Activated naive CD8-positive, alpha-beta T cell treated with anti-CD3 and anti-CD28 coated beads, Interleukin-2, amount 50 U/mL, for 24 hours (primary cell): ENCODE measurements around the gene ACIN1.
A peak's percentile ranks its signal among the peaks of the same experiment; 100 is the strongest.

Source experiments
- ATAC-seq: fragments of 150-1000 bp; cut with Tn5 transposase; one replicate; pipeline ENCODE4 v1.10.0; 2021
- DNase-seq: peaks from one replicate; pipeline ENCODE4 v3.0.0; 2021
- H3K27ac Mint-ChIP-seq: one replicate; pipeline ENCODE4 v1.8.0; 2021; ENCODE audit warnings: mild to moderate bottlenecking, mixed read lengths
- H3K27me3 Mint-ChIP-seq: one replicate; pipeline ENCODE4 v1.8.0; 2021; ENCODE audit warnings: mixed read lengths
- H3K36me3 Mint-ChIP-seq: one replicate; pipeline ENCODE4 v1.8.0; 2021; ENCODE audit warnings: low read depth, mixed read lengths
- H3K4me1 Mint-ChIP-seq: one replicate; pipeline ENCODE4 v1.8.0; 2021; ENCODE audit warnings: mixed read lengths
- H3K4me3 Mint-ChIP-seq: one replicate; pipeline ENCODE4 v1.8.0; 2021; ENCODE audit warnings: mild to moderate bottlenecking, moderate library complexity, mixed read lengths
- H3K9me3 Mint-ChIP-seq: one replicate; pipeline ENCODE4 v1.8.0; 2021; ENCODE audit warnings: mixed read lengths

ACIN1 gene

DNA sequence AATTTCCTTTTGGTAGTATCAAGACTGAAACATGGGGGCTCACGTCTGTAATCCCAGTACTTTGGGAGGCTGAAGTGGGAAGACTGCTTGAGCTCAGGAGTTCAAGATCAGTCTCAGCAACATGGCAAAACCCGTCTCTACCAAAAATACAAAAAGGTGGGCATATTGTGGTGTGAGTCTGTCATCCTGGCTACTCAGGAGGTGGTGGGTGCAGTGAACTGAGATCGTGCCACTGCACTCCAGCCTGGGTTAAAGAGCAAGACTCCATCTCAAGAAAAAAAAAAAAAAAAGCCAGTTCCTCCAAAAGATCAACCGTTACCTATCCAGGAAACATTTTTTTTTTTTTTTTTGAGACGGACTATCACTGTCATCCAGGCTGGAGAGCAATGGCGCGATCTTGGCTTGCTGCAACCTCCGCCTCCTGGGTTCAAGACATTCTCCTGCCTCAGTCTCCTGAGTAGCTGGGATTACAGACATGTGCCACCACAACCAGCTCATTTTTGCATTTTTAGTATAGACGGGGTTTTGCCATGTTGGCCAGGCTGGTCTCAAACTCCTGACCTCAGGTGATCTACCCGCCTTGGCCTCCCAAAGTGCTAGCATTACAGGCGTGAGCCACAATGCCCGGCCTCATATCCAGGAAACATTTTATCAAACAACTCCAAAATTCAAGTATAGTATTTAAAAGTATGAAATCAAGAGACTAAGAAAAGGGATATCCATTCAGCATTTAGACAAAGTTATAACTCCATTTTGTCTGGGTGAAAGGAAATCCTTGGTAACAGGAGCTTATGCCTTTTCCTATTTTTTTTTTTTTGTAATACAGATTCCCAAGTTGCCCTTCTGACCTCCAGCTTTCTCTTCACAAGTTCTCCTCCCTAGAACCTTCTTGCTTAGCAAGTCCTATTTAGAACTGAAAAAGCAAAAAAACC is 3.4 kb downstream of the ACIN1 start:
- Mint-ChIP-seq H3K4me3 (no peak overlapping the region), H3K27ac (peak overlapping the region; percentile 50), H3K27me3 (no peaks in the 10 kb centered on the region), H3K36me3 (peaks cover 45% of the 10 kb centered on the region), H3K9me3 (no peaks in the 10 kb centered on the region), H3K4me1 (peaks cover 45% of the 10 kb centered on the region)
- DNase-seq (no peak), ATAC-seq (no peak)

DNA sequence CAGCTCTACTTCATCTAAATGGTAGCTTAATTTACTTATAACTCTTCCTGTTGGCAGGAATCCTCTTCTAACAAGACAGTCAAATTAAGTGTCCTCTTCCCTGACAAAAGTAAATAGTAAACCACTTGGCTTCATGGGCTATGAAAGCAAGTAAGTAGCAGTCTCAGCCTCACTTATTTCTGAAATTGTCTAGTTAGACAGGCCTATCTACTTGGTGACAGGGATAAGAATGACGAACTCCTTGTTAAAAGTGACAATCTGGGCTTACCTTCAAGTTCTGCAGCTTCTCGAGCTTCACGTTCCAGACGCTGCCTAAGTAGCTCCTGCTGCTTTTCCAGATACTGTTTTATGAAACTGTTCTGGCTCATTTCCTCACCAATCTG is 4.7 kb downstream of the ACIN1 start:
- ATAC-seq (no peak), DNase-seq (no peak)
- no peaks in the 10 kb centered on the region for H3K9me3 Mint-ChIP-seq
- H3K27ac Mint-ChIP-seq = no peak overlapping the region
- no peaks in the 10 kb centered on the region for H3K27me3 Mint-ChIP-seq
- H3K4me1 Mint-ChIP-seq = peaks cover 56% of the 10 kb centered on the region
- H3K36me3 Mint-ChIP-seq = peaks cover 55% of the 10 kb centered on the region
- no peak overlapping the region for H3K4me3 Mint-ChIP-seq

DNA sequence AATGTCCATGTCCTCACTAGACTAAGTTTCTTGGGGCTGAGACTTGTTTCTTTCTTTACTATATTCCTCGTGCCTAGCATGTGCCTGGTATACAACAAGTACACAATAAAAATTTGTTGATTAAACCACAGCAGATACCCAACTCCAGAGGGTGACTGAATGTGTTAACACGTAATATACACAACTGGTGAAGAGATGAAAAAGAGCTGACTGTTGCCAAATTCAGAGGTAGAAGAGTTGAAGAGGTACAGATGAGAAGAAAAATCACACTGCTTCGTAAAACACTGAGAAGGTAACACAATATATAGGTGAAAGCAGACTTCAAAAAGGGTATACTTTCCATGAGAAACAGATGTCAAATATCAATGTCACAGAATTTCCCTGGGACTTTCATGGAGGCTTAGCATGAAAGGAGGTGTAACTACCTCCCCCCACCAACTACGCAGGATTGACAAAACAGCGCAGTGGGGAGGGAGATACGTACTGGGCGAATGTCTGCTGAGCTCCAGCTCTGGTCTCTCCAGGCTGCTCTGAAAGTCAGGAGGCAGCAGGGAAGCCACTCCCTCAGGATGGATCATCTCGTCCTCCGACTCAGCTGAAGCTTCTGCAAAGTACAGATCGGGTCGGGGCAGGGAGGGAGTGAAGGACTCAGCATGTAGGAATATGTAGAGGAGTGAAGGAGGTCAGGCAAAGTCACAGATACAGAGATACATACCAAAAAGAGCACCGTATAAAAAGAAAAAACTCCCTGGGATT is 5.3 kb downstream of the ACIN1 start:
- Mint-ChIP-seq H3K36me3 (peaks cover 58% of the 10 kb centered on the region), H3K9me3 (no peaks in the 10 kb centered on the region), H3K4me3 (no peak overlapping the region), H3K4me1 (peaks cover 61% of the 10 kb centered on the region), H3K27ac (no peak overlapping the region), H3K27me3 (no peaks in the 10 kb centered on the region)
- DNase-seq (no peak), ATAC-seq (no peak)

DNA sequence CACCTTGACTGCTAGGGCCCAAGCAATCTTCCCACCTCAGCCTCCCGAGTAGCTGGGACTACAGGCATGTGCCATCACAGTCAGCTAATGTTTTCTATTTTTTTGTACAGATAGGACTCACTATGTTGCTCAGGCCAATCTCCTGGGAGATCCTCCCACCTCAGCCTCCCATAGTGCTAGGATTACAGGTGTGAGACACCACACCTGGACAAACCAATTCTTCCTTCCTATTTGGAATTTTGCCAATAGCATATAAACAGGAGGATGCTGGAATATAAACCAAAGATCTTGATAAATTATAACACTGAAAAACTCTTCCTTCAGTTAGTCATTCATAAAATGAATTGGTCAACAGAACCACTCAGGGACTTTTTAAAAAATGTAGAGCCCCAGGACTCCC is 8.4 kb downstream of the ACIN1 start:
- no peak for DNase-seq
- Mint-ChIP-seq H3K4me3 (no peak overlapping the region), H3K36me3 (peaks cover 47% of the 10 kb centered on the region), H3K27me3 (no peaks in the 10 kb centered on the region), H3K27ac (peak overlapping the region; percentile 9), H3K4me1 (peaks cover 42% of the 10 kb centered on the region), H3K9me3 (no peaks in the 10 kb centered on the region)
- no peak for ATAC-seq

DNA sequence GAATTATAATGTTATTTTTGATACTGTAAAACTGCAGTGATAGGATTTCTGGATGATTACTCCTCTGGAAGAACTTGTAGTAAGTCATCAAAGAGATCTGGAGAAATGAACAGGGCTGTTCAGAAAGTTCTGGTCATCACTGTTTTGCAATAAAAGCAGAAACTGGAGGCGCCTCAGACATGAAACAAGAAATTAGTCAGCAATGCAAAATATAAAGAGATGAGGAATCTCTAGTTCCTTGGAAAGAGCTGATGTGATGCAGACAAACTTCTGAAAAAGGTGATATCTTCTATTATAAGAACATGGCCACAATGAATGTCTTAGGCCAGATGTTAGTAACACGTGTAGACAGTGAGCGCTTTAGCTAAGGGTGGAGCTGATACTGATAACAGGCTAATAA is 9.5 kb downstream of the ACIN1 start:
- Mint-ChIP-seq H3K36me3 (peaks cover 53% of the 10 kb centered on the region), H3K4me3 (no peak overlapping the region), H3K9me3 (no peaks in the 10 kb centered on the region), H3K27me3 (no peaks in the 10 kb centered on the region), H3K4me1 (peaks cover 40% of the 10 kb centered on the region), H3K27ac (peak overlapping the region; percentile 17)
- ATAC-seq (peak; percentile 61), DNase-seq (no peak)

DNA sequence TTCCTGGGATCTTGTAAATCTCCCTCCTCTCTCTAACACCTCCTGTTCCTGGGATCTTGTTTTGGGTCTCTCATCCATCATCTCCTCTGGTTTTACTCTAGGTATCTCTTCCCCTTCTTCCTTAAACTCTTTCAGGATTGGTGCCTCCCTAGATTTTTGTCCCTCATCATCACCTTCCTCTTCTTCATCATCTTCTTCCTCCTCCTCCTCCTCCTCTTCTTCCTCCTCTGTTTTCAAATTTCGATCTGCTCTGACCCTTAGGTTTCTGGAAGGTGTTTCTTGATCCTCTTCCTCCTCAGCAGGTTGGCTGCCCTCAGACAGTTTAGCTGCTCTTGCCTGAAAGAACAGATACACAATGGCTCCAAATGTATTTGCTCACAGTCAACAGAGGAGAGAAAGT is 14.5 kb downstream of the ACIN1 start:
- H3K9me3 Mint-ChIP-seq = no peaks in the 10 kb centered on the region
- DNase-seq = no peak

DNA sequence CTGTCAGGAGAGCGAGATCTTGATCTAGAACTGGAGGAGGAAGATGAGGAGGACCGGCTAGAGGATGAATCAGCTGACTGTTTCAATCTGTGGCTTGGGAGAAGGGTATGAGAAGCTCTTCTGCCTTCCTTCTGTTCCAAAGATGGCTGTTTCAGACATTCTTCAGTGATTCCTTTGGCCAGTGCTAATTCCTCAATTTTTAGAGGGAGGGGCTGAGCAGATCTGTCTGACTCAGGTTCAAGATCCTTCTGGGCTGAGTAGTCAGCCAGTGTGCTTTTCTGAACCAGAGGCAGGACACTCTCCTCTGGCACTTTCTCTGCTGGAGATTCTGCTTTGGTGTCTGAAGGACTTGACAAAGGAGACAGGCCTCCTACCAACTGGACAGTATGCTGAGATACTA is 15.2 kb downstream of the ACIN1 start:
- H3K27me3 Mint-ChIP-seq = no peaks in the 10 kb centered on the region
- peaks cover 54% of the 10 kb centered on the region for H3K36me3 Mint-ChIP-seq
- ATAC-seq (no peak), DNase-seq (no peak)
- H3K4me3 Mint-ChIP-seq = no peak overlapping the region
- H3K4me1 Mint-ChIP-seq = peaks cover 6% of the 10 kb centered on the region
- no peaks in the 10 kb centered on the region for H3K9me3 Mint-ChIP-seq
- peak overlapping the region; percentile 8 for H3K27ac Mint-ChIP-seq

More for the DNA sequence above, 14.5 kb downstream of the ACIN1 start:
- no peak for ATAC-seq
- no peak overlapping the region for H3K4me3 Mint-ChIP-seq
- H3K4me1 Mint-ChIP-seq = peaks cover 13% of the 10 kb centered on the region
- H3K27ac Mint-ChIP-seq = peak overlapping the region; percentile 8
- H3K27me3 Mint-ChIP-seq = no peaks in the 10 kb centered on the region
- peaks cover 54% of the 10 kb centered on the region for H3K36me3 Mint-ChIP-seq

DNA sequence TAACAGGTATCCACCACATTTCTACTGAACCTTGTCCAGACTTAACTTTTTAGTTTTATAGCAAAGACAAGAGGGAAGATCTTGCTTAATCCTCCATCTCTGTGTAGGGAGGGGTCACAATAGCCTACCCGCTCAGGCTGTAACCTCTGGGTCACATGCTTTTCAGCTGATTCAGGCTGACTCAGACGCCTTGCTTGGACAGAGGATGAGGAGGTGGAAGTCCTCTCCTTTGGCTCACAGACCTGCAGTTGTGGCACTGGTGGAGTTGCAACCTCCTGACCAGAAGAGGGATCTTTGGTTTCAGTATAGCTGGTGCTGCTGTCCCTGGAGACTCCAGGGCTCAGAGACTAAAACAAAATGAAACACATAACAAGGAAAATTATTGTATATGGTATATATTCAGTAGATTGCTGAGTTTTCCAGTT is 16.2 kb downstream of the ACIN1 start:
- peak; percentile 43 for ATAC-seq
- no peak overlapping the region for H3K27ac Mint-ChIP-seq
- no peak overlapping the region for H3K4me3 Mint-ChIP-seq
- DNase-seq = no peak
- H3K4me1 Mint-ChIP-seq = peaks cover 3% of the 10 kb centered on the region
- no peaks in the 10 kb centered on the region for H3K9me3 Mint-ChIP-seq
- H3K27me3 Mint-ChIP-seq = no peaks in the 10 kb centered on the region
- H3K36me3 Mint-ChIP-seq = peaks cover 57% of the 10 kb centered on the region

DNA sequence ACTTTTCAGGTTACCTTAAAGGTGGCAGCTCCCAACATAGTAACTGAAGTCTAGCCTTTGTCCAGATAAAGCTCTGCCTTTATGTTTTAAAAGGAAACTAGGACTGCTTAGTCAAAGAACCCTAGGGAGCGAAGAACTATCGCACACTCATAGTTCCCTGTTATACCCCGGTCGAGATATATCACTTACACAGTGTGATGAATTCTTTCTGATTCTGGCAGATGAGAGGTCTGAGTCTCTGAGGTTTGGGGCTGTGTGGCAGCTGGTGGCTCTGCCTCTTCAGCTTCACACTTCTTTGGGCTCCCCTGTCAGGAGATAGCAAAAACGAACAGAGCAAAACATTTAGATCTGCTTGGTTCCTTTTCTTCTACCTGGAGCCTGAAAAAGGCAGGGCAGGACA is 17.0 kb downstream of the ACIN1 start:
- ATAC-seq (no peak), DNase-seq (no peak)
- Mint-ChIP-seq H3K4me1 (peaks cover 3% of the 10 kb centered on the region), H3K36me3 (peaks cover 57% of the 10 kb centered on the region), H3K27me3 (no peaks in the 10 kb centered on the region), H3K27ac (peak overlapping the region; percentile 8), H3K4me3 (no peak overlapping the region), H3K9me3 (no peaks in the 10 kb centered on the region)

DNA sequence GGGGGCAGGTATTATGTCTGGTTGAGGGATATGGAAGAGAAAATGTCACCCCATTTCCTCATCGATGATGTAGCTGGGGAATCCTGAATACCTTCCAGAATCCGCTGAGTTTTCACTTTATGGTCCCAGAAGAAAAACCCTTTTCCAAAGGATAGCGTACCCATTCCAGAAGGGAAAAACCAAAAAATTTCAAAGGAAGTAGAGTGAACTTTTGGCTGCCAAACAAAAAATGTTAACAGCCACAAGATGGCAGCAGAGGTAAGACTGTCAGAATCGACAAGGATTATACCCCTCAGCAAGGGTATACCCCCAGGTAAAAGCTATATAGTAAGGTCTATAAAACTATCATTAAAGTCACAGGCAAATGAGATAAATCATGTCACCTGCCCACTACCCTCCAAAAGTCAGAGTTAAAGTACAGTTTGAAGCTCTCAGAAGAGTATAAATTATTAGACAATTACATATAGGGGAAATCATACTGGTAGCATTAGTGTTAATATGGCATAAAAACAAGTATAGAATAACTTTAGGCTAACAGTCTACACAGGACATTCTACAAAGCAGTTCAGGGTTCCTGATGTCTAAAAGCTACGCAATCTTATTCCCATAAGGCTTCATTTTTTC is 18.0 kb downstream of the ACIN1 start:
- Mint-ChIP-seq H3K36me3 (peaks cover 62% of the 10 kb centered on the region), H3K9me3 (no peaks in the 10 kb centered on the region), H3K27ac (no peak overlapping the region), H3K4me3 (no peak overlapping the region), H3K27me3 (no peaks in the 10 kb centered on the region), H3K4me1 (peaks cover 8% of the 10 kb centered on the region)
- DNase-seq (peak; percentile 28), ATAC-seq (no peak)

DNA sequence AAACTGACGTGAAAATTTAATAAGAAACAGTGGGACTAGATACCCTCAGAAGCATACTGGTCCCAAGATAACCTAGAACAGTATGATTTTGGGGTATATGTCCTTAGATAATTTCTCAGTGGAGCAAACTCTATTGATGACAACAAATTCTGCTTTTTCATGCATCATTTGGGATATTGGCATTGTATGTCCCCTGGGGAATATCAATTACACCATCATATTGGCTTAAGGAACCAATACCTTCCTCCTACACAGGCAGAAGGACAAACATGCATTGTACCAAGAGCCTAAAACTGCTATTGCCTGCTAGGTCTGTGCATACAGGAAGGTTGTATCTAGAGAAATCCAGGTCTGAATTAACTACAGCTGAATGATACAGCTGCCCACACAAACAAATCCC is 20.0 kb downstream of the ACIN1 start:
- Mint-ChIP-seq H3K36me3 (peaks cover 54% of the 10 kb centered on the region), H3K4me3 (no peak overlapping the region), H3K4me1 (peaks cover 22% of the 10 kb centered on the region), H3K27ac (no peak overlapping the region), H3K9me3 (no peaks in the 10 kb centered on the region), H3K27me3 (no peaks in the 10 kb centered on the region)
- ATAC-seq = no peak
- DNase-seq = no peak

DNA sequence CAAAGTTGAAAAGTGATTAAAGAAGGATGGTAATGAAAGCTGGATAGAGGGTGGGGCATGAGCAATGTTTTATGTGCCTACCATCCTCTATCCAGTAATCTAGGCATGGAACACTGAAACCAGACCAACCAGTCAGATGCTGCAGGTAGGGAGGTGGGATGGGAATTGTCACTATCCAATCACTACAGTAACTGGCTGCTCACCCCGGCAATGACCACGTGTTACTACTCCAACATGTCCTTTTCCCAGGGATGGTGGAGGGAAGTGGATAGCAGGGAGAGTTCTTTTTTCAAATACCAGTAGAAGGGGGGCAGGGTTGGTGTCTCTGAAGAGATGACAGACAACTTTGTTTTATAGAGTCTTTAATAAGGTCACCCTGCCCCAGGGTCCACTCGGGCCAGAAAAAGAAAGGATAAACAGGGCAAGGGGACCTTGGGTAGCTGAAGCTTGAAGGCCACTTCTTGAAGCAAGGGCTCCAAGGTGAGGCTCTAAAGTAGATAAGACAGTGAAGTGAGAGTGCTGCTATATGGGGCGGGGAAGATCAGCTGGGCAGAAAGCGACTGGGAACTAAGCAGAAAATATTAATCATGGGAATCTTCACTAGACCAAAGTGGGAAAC is 22.9 kb downstream of the ACIN1 start:
- DNase-seq (no peak), ATAC-seq (no peak)
- Mint-ChIP-seq H3K4me3 (peak overlapping the region; percentile 96), H3K36me3 (peaks cover 44% of the 10 kb centered on the region), H3K9me3 (no peaks in the 10 kb centered on the region), H3K27me3 (no peaks in the 10 kb centered on the region), H3K27ac (peak overlapping the region; percentile 96), H3K4me1 (peaks cover 34% of the 10 kb centered on the region)

DNA sequence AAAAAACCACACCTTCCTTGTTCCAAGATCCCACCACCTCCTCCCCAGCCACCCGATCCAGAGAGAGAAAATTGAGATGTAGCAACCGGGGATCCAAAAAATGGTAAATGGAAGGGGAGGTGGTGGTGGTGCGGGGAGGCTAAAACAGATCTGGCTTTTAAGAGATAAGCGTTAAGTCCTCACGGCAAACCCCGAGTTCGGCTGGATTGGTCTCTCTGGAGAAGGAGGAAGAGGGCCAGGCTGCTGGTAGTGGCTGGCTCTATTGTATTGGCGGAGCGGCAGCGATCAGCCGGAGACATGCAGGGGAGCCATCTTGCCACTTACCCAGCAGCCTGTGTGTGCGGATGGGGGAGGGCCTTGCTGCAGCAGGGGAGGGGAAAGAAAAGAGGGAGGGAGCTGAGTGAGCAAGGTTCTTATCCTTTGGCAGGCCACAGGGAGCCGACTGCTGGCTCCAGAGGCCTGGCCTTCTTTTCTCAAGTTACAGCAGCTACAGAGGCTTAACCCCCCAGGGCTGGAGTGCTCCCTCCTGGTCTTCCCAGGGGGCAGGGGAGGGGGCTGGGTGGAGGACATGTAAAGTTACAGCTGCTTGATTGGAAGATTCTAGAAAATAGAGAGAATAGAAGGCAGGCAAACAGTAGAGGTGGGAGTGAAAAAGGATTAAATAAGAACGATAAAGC is 23.6 kb downstream of the ACIN1 start:
- Mint-ChIP-seq H3K9me3 (no peaks in the 10 kb centered on the region), H3K4me3 (peak overlapping the region; percentile 96), H3K4me1 (peaks cover 34% of the 10 kb centered on the region), H3K27ac (peak overlapping the region; percentile 96), H3K36me3 (peaks cover 45% of the 10 kb centered on the region), H3K27me3 (no peaks in the 10 kb centered on the region)
- DNase-seq (peak; percentile 80), ATAC-seq (peak; percentile 96)
